Caco-2 (cell line): ENCODE results near the gene CAMK2G. TPM values are rescaled to one million over a fixed set of nuclear protein-coding genes. Genes with fewer than 3 reads are reported as not detected.

Source experiments
- BruUV-seq: library from RNA; stranded (reverse); fragments of 400-500 nt; replicated peaks from 2 replicates; lab custom pipeline; 2021; lab: Mats Ljungman, UMichigan
- CTCF ChIA-PET: fragments of 300-600 bp; sonication (Branson Sonifier 250); formaldehyde crosslinking; loops from one replicate; lab custom pipeline; 2022; ENCODE audit warnings: antibody characterized with exemption; lab: Charles Lee
- POLR2A ChIA-PET: fragments of 300-600 bp; sonication (Branson Sonifier 250); formaldehyde crosslinking; loops from one replicate; lab custom pipeline; 2022; ENCODE audit warnings: antibody characterized with exemption; lab: Charles Lee
- DNase-seq, 2 experiments: peaks; one replicate each; pipeline versions ENCODE4 v3.0.0 to v3.0.0-alpha.2; 2020 to 2022
- H3K27me3 ChIP-seq: replicated peaks from 2 replicates; pipeline ENCODE4 v1.6.0; 2011; ENCODE audit warnings: low read length; ENCODE audit not compliant: control insufficient read depth, insufficient read depth
- H3K36me3 ChIP-seq: 2 replicates; pipeline ENCODE4 v1.5.1; 2011; ENCODE audit warnings: low read length; ENCODE audit not compliant: control insufficient read depth, insufficient read depth
- H3K4me1 ChIP-seq: fragments of 250-450 bp; sonication (Bioruptor Pico); 2 replicates; pipeline ENCODE4 v1.5.1; 2020; ENCODE audit warnings: mild to moderate bottlenecking
- H3K4me3 ChIP-seq: 2 replicates; pipeline ENCODE4 v1.5.1; 2011; ENCODE audit warnings: low read depth, mild to moderate bottlenecking, control low read depth, low read length
- H3K9me3 ChIP-seq: fragments of 250-450 bp; sonication (Bioruptor Pico); 2 replicates; pipeline ENCODE4 v1.5.1; 2020; ENCODE audit warnings: mild to moderate bottlenecking, moderate library complexity
- H3K27ac Mint-ChIP-seq: one replicate; pipeline ENCODE4 v1.8.0; 2022; ENCODE audit warnings: mixed read lengths; ENCODE audit not compliant: unreplicated experiment
- H3K27me3 Mint-ChIP-seq: one replicate; pipeline ENCODE4 v1.8.0; 2022; ENCODE audit warnings: mixed read lengths; ENCODE audit not compliant: insufficient read depth, unreplicated experiment
- H3K36me3 Mint-ChIP-seq: one replicate; pipeline ENCODE4 v1.8.0; 2022; ENCODE audit warnings: mild to moderate bottlenecking, mixed read lengths; ENCODE audit not compliant: insufficient read depth, unreplicated experiment
- H3K4me1 Mint-ChIP-seq: one replicate; pipeline ENCODE4 v1.8.0; 2022; ENCODE audit warnings: low read depth, mixed read lengths; ENCODE audit not compliant: unreplicated experiment
- H3K4me3 Mint-ChIP-seq: one replicate; pipeline ENCODE4 v1.8.0; 2022; ENCODE audit warnings: mild to moderate bottlenecking, moderate library complexity, mixed read lengths; ENCODE audit not compliant: unreplicated experiment
- H3K9me3 Mint-ChIP-seq: one replicate; pipeline ENCODE4 v1.8.0; 2022; ENCODE audit warnings: mixed read lengths; ENCODE audit not compliant: unreplicated experiment
- intact Hi-C: fragments of 100-400 bp; cut with micrococcal nuclease; formaldehyde crosslinking; loops from one replicate; pipeline ENCODE4 v1.10.0; 2022; ENCODE audit not compliant: unreplicated experiment
- total RNA-seq: library from RNA; stranded (reverse); gene quantifications from 2 replicates; pipeline ENCODE4 v1.2.3, GENCODE V29; 2022
- TF ChIP-seq, protein P1 (sequence below), 2 experiments: fragments of 200-600 bp in 1 of 2; IDR thresholded peaks; 1 replicate in 1 of 2; 2 replicates in 1 of 2; pipeline versions ENCODE4 v1.5.1 to v1.8.0; 2011 to 2022; ENCODE audit warnings: antibody characterized with exemption in 1 of 2, control low read depth in 1 of 2, inconsistent platforms in 1 of 2, low read depth in 1 of 2, low read length in 1 of 2, mild to moderate bottlenecking in 1 of 2, moderate library complexity in 1 of 2; ENCODE audit not compliant: insufficient read depth in 1 of 2, severe bottlenecking in 1 of 2, unreplicated experiment in 1 of 2

CAMK2G gene
- total RNA-seq, 1 experiment from 2014 or later = 78.8 TPM

DNA sequence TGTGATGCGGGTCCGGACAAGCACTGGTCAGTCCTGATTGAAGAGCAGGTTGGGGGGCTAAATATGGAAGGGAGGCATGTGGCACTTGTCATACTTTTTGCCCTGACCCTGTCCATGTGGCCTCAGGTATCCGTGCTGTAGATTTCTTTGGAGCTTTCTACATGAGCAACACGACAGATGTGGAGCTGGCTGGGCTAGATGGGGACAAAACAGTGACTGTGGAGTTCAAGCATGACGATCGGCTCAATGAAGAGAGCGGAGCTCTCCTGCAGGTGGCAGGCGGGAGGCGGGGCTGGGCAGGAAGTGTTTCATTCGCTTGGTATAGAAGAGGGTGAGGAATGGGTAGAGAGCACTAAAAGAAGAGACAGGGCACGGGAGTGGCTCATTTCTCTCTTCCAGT lies 105.5 kb downstream of the CAMK2G start:
- no peak overlapping the region for H3K27ac Mint-ChIP-seq
- no peak overlapping the region for H3K4me3 Mint-ChIP-seq
- H3K4me1 Mint-ChIP-seq = peaks cover 5% of the 10 kb centered on the region
- Histone ChIP-seq H3K27me3 (no peaks in the 10 kb centered on the region), H3K4me1 (peaks cover 4% of the 10 kb centered on the region; the same call in 1 of the 2 replicates), H3K4me3 (no peak overlapping the region), H3K36me3 (0 out of 2 replicates have a peak, but pooled peaks cover 3% of the 10 kb centered on the region), H3K9me3 (no peaks in the 10 kb centered on the region)
- no peaks in the 10 kb centered on the region for H3K9me3 Mint-ChIP-seq
- H3K36me3 Mint-ChIP-seq = peaks cover 92% of the 10 kb centered on the region
- CTCF ChIA-PET = no interaction called here
- BruUV-seq = no TSS peak
- no peak for DNase-seq
- no peaks in the 10 kb centered on the region for H3K27me3 Mint-ChIP-seq
- TF ChIP-seq, protein P1, sequence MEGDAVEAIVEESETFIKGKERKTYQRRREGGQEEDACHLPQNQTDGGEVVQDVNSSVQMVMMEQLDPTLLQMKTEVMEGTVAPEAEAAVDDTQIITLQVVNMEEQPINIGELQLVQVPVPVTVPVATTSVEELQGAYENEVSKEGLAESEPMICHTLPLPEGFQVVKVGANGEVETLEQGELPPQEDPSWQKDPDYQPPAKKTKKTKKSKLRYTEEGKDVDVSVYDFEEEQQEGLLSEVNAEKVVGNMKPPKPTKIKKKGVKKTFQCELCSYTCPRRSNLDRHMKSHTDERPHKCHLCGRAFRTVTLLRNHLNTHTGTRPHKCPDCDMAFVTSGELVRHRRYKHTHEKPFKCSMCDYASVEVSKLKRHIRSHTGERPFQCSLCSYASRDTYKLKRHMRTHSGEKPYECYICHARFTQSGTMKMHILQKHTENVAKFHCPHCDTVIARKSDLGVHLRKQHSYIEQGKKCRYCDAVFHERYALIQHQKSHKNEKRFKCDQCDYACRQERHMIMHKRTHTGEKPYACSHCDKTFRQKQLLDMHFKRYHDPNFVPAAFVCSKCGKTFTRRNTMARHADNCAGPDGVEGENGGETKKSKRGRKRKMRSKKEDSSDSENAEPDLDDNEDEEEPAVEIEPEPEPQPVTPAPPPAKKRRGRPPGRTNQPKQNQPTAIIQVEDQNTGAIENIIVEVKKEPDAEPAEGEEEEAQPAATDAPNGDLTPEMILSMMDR (IDR thresholded peaks at IDR 0.05; ENCODE audit: insufficient read depth in 1 of 2, low read depth in 1 of 2, low read length in 1 of 2, severe bottlenecking in 1 of 2, unreplicated experiment in 1 of 2) = no peak
- intact Hi-C loops = no loop called here
- POLR2A ChIA-PET = no interaction called here

DNA sequence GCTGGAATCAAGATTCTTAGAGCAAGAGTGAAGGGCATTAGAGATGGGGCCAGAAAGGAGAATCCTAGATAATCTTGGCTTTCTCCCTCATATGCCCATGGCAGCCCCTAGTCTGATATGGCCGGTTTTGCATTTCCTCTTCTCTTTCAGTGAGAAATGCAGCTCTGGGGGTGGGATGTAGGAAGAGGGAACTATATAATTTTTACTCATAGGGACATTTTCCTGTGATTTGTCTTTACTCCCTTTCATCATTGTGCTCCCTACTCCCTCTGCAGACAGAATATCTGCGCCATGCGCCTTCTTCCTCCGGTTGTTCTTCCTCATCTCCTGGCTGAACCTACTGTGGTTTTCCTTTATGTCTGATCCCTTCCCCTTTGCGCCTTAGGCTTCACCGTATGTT lies 109.3 kb downstream of the CAMK2G start:
- Histone ChIP-seq H3K9me3 (no peaks in the 10 kb centered on the region), H3K36me3 (peaks cover 11% of the 10 kb centered on the region; the same call in 1 of the 2 replicates), H3K4me1 (peaks cover 8% of the 10 kb centered on the region), H3K4me3 (no peak overlapping the region), H3K27me3 (no peaks in the 10 kb centered on the region)
- Mint-ChIP-seq H3K27me3 (no peaks in the 10 kb centered on the region), H3K36me3 (peaks cover 95% of the 10 kb centered on the region), H3K4me3 (no peak overlapping the region), H3K4me1 (peaks cover 18% of the 10 kb centered on the region), H3K27ac (no peak overlapping the region), H3K9me3 (no peaks in the 10 kb centered on the region)
- no TSS peak for BruUV-seq
- intact Hi-C loops = no loop called here
- ChIA-PET CTCF (no interaction called here), POLR2A (no interaction called here)
- DNase-seq = no peak
- TF ChIP-seq, protein P1 (IDR thresholded peaks at IDR 0.05; ENCODE audit: insufficient read depth in 1 of 2, low read depth in 1 of 2, low read length in 1 of 2, severe bottlenecking in 1 of 2, unreplicated experiment in 1 of 2) = no peak

DNA sequence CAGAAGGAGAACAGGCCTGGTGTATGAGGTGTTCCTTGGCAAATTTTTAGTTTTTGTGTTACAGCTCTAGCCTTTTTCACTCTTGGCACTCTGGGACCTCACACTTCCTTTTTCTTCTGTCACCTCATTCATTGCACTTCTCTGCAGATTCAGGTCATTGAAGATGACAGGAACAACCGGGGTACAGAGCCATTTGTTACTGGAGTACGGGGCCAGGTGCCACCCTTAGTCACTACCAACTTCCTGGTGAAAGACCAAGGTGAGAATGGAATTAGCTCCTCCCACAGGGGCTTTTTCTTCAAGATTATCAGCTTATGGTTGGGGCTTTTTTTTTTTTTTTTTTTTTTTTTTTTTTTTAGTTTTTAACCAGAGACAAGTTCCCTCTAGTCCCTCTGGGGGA lies 111.0 kb downstream of the CAMK2G start:
- CTCF ChIA-PET = no interaction called here

More for the DNA sequence above, 111.0 kb downstream of the CAMK2G start:
- intact Hi-C loops = no loop called here
- H3K4me3 Mint-ChIP-seq = no peak overlapping the region
- no peak for DNase-seq
- H3K36me3 Mint-ChIP-seq = peaks cover 85% of the 10 kb centered on the region
- H3K4me1 ChIP-seq = peaks cover 19% of the 10 kb centered on the region
- no peaks in the 10 kb centered on the region for H3K27me3 Mint-ChIP-seq
- H3K4me3 ChIP-seq = no peak overlapping the region
- H3K27me3 ChIP-seq = no peaks in the 10 kb centered on the region
- BruUV-seq = no TSS peak
- POLR2A ChIA-PET = interaction anchor here (0.6 to 0.8 kb wide), 2 partner anchors 20 to 115 kb away, joined by 3 to 6 read pairs; no protein-coding TSS in a partner anchor
- no peaks in the 10 kb centered on the region for H3K9me3 Mint-ChIP-seq
- peaks cover 13% of the 10 kb centered on the region; the same call in 1 of the 2 replicates for H3K36me3 ChIP-seq
- peaks cover 34% of the 10 kb centered on the region for H3K4me1 Mint-ChIP-seq
- no peaks in the 10 kb centered on the region for H3K9me3 ChIP-seq
- peak overlapping the region; percentile 45 for H3K27ac Mint-ChIP-seq
- TF ChIP-seq, protein P1 (IDR thresholded peaks at IDR 0.05; ENCODE audit: insufficient read depth in 1 of 2, low read depth in 1 of 2, low read length in 1 of 2, severe bottlenecking in 1 of 2, unreplicated experiment in 1 of 2) = no peak
